Glutamatergic neuron (in vitro differentiated cells): Measurements from ENCODE around the gene PROS1. TPM values are rescaled to one million over a fixed set of nuclear protein-coding genes. Genes with fewer than 3 reads are reported as not detected.
"Not testable (repeated sequence)": the region's sequence is repeated elsewhere in the genome, so short reads cannot be mapped to it uniquely, and the experiment has no call there.

Experiments used
- DNase-seq: peaks from one replicate; pipeline ENCODE4 v3.0.0; 2022
- H3K27ac Mint-ChIP-seq: one replicate; pipeline ENCODE4 v1.8.0; 2020; ENCODE audit warnings: mild to moderate bottlenecking, mixed read lengths, inconsistent platforms; ENCODE audit not compliant: unreplicated experiment
- H3K27me3 Mint-ChIP-seq: one replicate; pipeline ENCODE4 v1.8.0; 2020; ENCODE audit warnings: mild to moderate bottlenecking, moderate library complexity, mixed read lengths, inconsistent platforms; ENCODE audit not compliant: unreplicated experiment
- H3K36me3 Mint-ChIP-seq: one replicate; pipeline ENCODE4 v1.8.0; 2020; ENCODE audit warnings: mild to moderate bottlenecking, mixed read lengths, inconsistent platforms; ENCODE audit not compliant: unreplicated experiment
- H3K4me1 Mint-ChIP-seq: one replicate; pipeline ENCODE4 v1.8.0; 2020; ENCODE audit warnings: mild to moderate bottlenecking, low read depth, mixed read lengths, inconsistent platforms; ENCODE audit not compliant: unreplicated experiment
- H3K4me3 Mint-ChIP-seq: one replicate; pipeline ENCODE4 v1.8.0; 2020; ENCODE audit warnings: mild to moderate bottlenecking, mixed read lengths, inconsistent platforms; ENCODE audit not compliant: unreplicated experiment
- H3K9me3 Mint-ChIP-seq: one replicate; pipeline ENCODE4 v1.8.0; 2020; ENCODE audit warnings: mild to moderate bottlenecking, moderate library complexity, mixed read lengths, inconsistent platforms; ENCODE audit not compliant: unreplicated experiment
- total RNA-seq: library from RNA; stranded (reverse); fragmentation: NEBNext Ultra II Directional; extraction: Animal tissue kit (Norgen Biotek cat#: 25700); gene quantifications from one replicate; pipeline ENCODE4 v1.2.1, GENCODE V29; 2021; ENCODE audit not compliant: unreplicated experiment
- TF ChIP-seq, protein P1 (sequence below): fragments of 200-600 bp; sonication (generic); IDR thresholded peaks from one replicate; pipeline ENCODE4 v1.5.0; 2021; ENCODE audit not compliant: partially characterized antibody, unreplicated experiment

Gene PROS1
- total RNA-seq, 1 donor from 2014 or later: 4.9 TPM

DNA sequence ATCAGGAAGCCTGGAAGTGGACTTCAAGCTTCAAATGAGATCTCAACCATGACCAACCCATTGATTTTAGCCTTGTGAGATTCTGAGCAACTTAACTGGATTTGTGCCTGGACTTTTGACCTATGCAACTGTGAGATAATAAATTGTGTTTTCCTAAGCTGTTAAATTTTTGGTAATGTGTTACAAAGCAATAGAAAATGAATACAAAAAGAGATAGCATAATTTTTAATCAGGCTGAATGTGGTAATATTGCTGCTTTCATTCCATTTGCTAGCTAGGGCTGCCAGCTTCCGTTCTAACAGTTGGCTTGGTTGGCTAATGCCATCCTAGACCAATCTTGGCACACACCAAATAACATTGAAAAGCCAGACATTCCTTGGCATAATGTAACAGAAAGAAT, 12.2 kb downstream of the PROS1 start:
- H3K27ac Mint-ChIP-seq: no peak overlapping the region
- no peak overlapping the region for H3K4me3 Mint-ChIP-seq
- peaks cover under 1% of the 10 kb centered on the region for H3K27me3 Mint-ChIP-seq
- TF ChIP-seq, protein P1, sequence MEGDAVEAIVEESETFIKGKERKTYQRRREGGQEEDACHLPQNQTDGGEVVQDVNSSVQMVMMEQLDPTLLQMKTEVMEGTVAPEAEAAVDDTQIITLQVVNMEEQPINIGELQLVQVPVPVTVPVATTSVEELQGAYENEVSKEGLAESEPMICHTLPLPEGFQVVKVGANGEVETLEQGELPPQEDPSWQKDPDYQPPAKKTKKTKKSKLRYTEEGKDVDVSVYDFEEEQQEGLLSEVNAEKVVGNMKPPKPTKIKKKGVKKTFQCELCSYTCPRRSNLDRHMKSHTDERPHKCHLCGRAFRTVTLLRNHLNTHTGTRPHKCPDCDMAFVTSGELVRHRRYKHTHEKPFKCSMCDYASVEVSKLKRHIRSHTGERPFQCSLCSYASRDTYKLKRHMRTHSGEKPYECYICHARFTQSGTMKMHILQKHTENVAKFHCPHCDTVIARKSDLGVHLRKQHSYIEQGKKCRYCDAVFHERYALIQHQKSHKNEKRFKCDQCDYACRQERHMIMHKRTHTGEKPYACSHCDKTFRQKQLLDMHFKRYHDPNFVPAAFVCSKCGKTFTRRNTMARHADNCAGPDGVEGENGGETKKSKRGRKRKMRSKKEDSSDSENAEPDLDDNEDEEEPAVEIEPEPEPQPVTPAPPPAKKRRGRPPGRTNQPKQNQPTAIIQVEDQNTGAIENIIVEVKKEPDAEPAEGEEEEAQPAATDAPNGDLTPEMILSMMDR: no peak
- H3K36me3 Mint-ChIP-seq: no peaks in the 10 kb centered on the region
- peaks cover 1% of the 10 kb centered on the region for H3K9me3 Mint-ChIP-seq
- no peak for DNase-seq
- H3K4me1 Mint-ChIP-seq: no peaks in the 10 kb centered on the region

DNA sequence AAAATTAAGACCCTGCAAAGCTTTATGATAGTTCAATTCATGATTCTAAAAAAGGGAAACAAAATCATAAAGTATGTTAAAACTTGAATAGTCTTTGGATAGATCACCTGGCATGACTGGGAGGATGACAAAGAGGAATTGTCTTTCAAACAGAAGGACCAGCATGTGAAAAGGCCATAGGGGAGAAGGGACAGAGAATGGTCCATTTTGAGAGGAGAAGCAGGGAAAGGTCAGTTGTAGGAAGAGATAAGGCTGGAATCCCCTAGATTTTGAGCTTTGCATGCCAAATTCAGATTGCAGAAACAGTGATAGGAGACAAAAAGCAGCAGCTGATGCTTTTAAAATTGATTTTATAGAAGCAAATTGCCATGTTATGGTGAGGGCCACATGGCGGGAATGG, 12.7 kb downstream of the PROS1 start:
- no peaks in the 10 kb centered on the region for H3K36me3 Mint-ChIP-seq
- TF ChIP-seq, protein P1: no peak
- H3K9me3 Mint-ChIP-seq: peaks cover 1% of the 10 kb centered on the region
- H3K27me3 Mint-ChIP-seq: peaks cover 2% of the 10 kb centered on the region
- no peak overlapping the region for H3K27ac Mint-ChIP-seq
- H3K4me3 Mint-ChIP-seq: no peak overlapping the region
- no peak for DNase-seq
- no peaks in the 10 kb centered on the region for H3K4me1 Mint-ChIP-seq

DNA sequence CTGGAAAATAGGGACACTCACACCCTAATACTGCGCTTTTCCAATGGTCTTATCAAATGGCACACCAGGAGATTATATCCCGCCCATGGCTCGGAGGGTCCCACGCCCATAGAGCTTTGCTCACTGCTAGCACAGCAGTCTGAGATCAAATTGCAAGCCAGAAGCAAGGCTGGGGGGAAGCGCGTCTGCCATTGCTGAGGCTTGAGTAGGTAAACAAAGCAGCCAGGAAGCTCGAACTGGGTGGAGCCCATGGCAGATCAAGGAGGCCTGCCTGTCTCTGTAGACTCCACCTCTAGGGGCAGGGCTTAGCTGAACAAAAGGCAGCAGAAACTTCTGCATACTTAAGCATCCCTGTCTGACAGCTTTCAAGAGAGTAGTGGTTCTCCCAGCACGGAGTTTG, 23.7 kb downstream of the PROS1 start:
- not testable (repeated sequence) for H3K27ac Mint-ChIP-seq, H3K27me3 Mint-ChIP-seq, DNase-seq, H3K36me3 Mint-ChIP-seq, H3K4me1 Mint-ChIP-seq, H3K4me3 Mint-ChIP-seq, H3K9me3 Mint-ChIP-seq

DNA sequence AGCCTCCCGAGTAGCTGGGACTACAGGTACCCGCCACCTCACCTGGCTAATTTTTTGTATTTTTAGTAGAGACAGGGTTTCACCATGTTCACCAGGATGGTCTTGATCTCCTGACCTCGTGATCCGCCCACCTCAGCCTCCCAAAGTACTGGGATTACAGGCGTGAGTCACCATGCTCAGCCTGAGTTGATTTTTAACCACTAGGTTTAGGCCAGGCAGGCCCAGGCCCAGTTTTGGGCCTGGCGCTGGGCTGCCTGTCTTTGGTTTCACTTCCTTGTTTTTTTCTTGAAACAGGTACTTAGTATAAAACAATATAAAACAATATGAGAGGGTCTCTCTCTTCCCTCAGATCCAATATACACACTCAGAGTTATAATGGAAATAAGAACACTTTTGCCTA, 36.2 kb downstream of the PROS1 start:
- H3K27me3 Mint-ChIP-seq, H3K9me3 Mint-ChIP-seq, DNase-seq, H3K4me1 Mint-ChIP-seq, H3K4me3 Mint-ChIP-seq, H3K27ac Mint-ChIP-seq, H3K36me3 Mint-ChIP-seq: not testable (repeated sequence)

DNA sequence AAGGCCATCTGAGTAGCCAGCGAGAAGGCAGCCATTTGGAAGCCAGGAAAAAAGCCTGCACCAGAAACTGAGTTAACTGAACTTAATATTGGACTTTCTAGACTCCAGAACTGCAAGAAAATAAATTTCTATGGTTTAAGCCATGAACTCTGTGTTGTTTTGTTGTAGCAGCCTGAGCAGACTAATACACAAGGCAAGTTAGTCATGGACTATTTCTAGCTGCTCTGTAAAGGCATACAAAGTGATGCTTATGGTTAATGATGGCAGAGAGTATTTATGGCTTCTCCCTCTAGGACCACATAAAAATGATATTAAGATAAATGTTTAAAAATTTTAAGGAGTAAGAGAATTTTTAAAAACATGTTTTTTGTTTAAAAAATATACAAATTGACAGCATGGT, 37.1 kb downstream of the PROS1 start:
- Mint-ChIP-seq H3K4me3 (no peak overlapping the region), H3K4me1 (no peaks in the 10 kb centered on the region), H3K36me3 (no peaks in the 10 kb centered on the region), H3K27me3 (no peaks in the 10 kb centered on the region), H3K9me3 (no peaks in the 10 kb centered on the region), H3K27ac (no peak overlapping the region)
- TF ChIP-seq, protein P1: no peak
- DNase-seq: no peak

DNA sequence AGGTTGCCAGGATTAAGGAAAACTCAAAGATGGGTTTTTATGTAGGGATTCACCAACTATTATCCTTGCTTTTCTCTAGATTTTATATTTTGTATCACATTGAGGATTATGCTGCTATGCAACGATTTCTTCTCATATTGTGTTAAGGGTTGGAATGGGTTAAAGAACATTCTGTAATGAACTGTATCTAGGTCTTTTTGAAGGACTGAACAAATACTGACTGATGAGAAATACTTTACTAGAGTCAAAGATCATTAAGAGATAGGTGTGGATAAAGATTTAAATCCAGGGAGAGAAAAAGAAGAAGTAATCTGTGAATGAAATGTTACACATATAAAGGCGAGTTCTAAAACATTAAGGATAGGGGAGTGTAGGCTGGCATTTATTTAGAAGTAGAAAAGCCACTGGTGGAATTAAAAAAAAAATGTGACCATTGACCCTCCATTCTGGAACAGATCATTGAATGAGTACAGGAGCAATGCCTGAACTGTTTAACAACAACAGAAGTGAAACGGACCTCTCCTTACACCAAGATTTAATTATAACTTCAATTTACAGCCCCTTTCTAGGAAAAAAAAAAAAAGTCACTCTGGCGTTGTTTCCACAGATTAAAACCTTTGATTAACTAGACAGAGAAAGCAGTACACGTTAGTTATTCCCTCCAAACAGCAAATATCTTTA, 39.2 kb downstream of the PROS1 start:
- Mint-ChIP-seq H3K4me1 (no peaks in the 10 kb centered on the region), H3K27ac (no peak overlapping the region), H3K36me3 (no peaks in the 10 kb centered on the region), H3K9me3 (no peaks in the 10 kb centered on the region), H3K27me3 (no peaks in the 10 kb centered on the region), H3K4me3 (no peak overlapping the region)
- TF ChIP-seq, protein P1: no peak
- DNase-seq: no peak
